ENCODE results near the gene ENPP5.

Gene ENPP5

GRCh38 chr6:46170357-46171289 is at the start of gene ENPP5:
Gene ENPP5, minus strand, starts transcription at chr6:46170980. Its CDS starts 2,718 bp downstream, at chr6:46168262.
- peak within 1 kb of the TSS; percentile 76 for H3K4me3 ChIP-seq (ENCODE audit: low read length)
- H3K36me3 ChIP-seq (ENCODE audit: control insufficient read depth, insufficient read depth, low read length), result no peaks in the 10 kb centered on the region
- peak within 1 kb of the TSS; percentile 67 for H3K9ac ChIP-seq (ENCODE audit: low read length)
- H3K4me1 ChIP-seq (ENCODE audit: control insufficient read depth, insufficient read depth, low read length), result peaks cover 8% of the 10 kb centered on the region
- no peaks in the 10 kb centered on the region for H3K27me3 ChIP-seq (ENCODE audit: control insufficient read depth, insufficient read depth, low read length)
- no peaks in the 10 kb centered on the region for H3K9me3 ChIP-seq (ENCODE audit: control insufficient read depth, low read length)

- H3K9ac ChIP-seq (ENCODE audit: low read length), result no peak overlapping the region
- no peaks in the 10 kb centered on the region for H3K36me3 ChIP-seq (ENCODE audit: control insufficient read depth, insufficient read depth, low read length)
- no peaks in the 10 kb centered on the region for H3K27me3 ChIP-seq (ENCODE audit: control insufficient read depth, insufficient read depth, low read length)
- no peaks in the 10 kb centered on the region for H3K4me1 ChIP-seq (ENCODE audit: control insufficient read depth, insufficient read depth, low read length)
- no peaks in the 10 kb centered on the region for H3K9me3 ChIP-seq (ENCODE audit: control insufficient read depth, low read length)
- no peak overlapping the region for H3K4me3 ChIP-seq (ENCODE audit: low read length)
These were observed 48.9 kb upstream of the ENPP5 start for GRCh38 chr6:46219661-46220060.

- H3K9ac ChIP-seq (ENCODE audit: low read length), result no peak overlapping the region
- no peaks in the 10 kb centered on the region for H3K4me1 ChIP-seq (ENCODE audit: control insufficient read depth, insufficient read depth, low read length)
- H3K36me3 ChIP-seq (ENCODE audit: control insufficient read depth, insufficient read depth, low read length), result no peaks in the 10 kb centered on the region
- no peaks in the 10 kb centered on the region for H3K27me3 ChIP-seq (ENCODE audit: control insufficient read depth, insufficient read depth, low read length)
- H3K9me3 ChIP-seq (ENCODE audit: control insufficient read depth, low read length), result no peaks in the 10 kb centered on the region
- H3K4me3 ChIP-seq (ENCODE audit: low read length), result no peak overlapping the region
These were observed 47.7 kb upstream of the ENPP5 start for GRCh38 chr6:46218457-46218856.

GRCh38 chr6:46217671-46218131 is 46.9 kb upstream of the ENPP5 start:
- Histone ChIP-seq H3K4me3 (ENCODE audit: low read length) (no peak overlapping the region), H3K4me1 (ENCODE audit: control insufficient read depth, insufficient read depth, low read length) (no peaks in the 10 kb centered on the region), H3K9me3 (ENCODE audit: control insufficient read depth, low read length) (no peaks in the 10 kb centered on the region), H3K27me3 (ENCODE audit: control insufficient read depth, insufficient read depth, low read length) (no peaks in the 10 kb centered on the region), H3K36me3 (ENCODE audit: control insufficient read depth, insufficient read depth, low read length) (no peaks in the 10 kb centered on the region), H3K9ac (ENCODE audit: low read length) (no peak overlapping the region)

GRCh38 chr6:46216879-46217278 is 46.1 kb upstream of the ENPP5 start:
- H3K4me1 ChIP-seq (ENCODE audit: control insufficient read depth, insufficient read depth, low read length), result no peaks in the 10 kb centered on the region
- H3K27me3 ChIP-seq (ENCODE audit: control insufficient read depth, insufficient read depth, low read length), result no peaks in the 10 kb centered on the region
- no peaks in the 10 kb centered on the region for H3K36me3 ChIP-seq (ENCODE audit: control insufficient read depth, insufficient read depth, low read length)
- H3K9ac ChIP-seq (ENCODE audit: low read length), result no peak overlapping the region
- no peaks in the 10 kb centered on the region for H3K9me3 ChIP-seq (ENCODE audit: control insufficient read depth, low read length)
- no peak overlapping the region for H3K4me3 ChIP-seq (ENCODE audit: low read length)

GRCh38 chr6:46215777-46216176 is 45.0 kb upstream of the ENPP5 start:
- Histone ChIP-seq H3K4me3 (ENCODE audit: low read length) (no peak overlapping the region), H3K36me3 (ENCODE audit: control insufficient read depth, insufficient read depth, low read length) (no peaks in the 10 kb centered on the region), H3K4me1 (ENCODE audit: control insufficient read depth, insufficient read depth, low read length) (no peaks in the 10 kb centered on the region), H3K27me3 (ENCODE audit: control insufficient read depth, insufficient read depth, low read length) (no peaks in the 10 kb centered on the region), H3K9me3 (ENCODE audit: control insufficient read depth, low read length) (no peaks in the 10 kb centered on the region), H3K9ac (ENCODE audit: low read length) (no peak overlapping the region)

- Histone ChIP-seq H3K4me3 (ENCODE audit: low read length) (no peak overlapping the region), H3K36me3 (ENCODE audit: control insufficient read depth, insufficient read depth, low read length) (no peaks in the 10 kb centered on the region), H3K9ac (ENCODE audit: low read length) (no peak overlapping the region), H3K9me3 (ENCODE audit: control insufficient read depth, low read length) (no peaks in the 10 kb centered on the region), H3K4me1 (ENCODE audit: control insufficient read depth, insufficient read depth, low read length) (no peaks in the 10 kb centered on the region), H3K27me3 (ENCODE audit: control insufficient read depth, insufficient read depth, low read length) (no peaks in the 10 kb centered on the region)
These were observed 44.4 kb upstream of the ENPP5 start for GRCh38 chr6:46215213-46215612.

GRCh38 chr6:46211917-46212316 is 41.1 kb upstream of the ENPP5 start:
- Histone ChIP-seq H3K9me3 (ENCODE audit: control insufficient read depth, low read length) (no peaks in the 10 kb centered on the region), H3K36me3 (ENCODE audit: control insufficient read depth, insufficient read depth, low read length) (no peaks in the 10 kb centered on the region), H3K4me3 (ENCODE audit: low read length) (no peak overlapping the region), H3K27me3 (ENCODE audit: control insufficient read depth, insufficient read depth, low read length) (no peaks in the 10 kb centered on the region), H3K9ac (ENCODE audit: low read length) (no peak overlapping the region), H3K4me1 (ENCODE audit: control insufficient read depth, insufficient read depth, low read length) (no peaks in the 10 kb centered on the region)

- Histone ChIP-seq H3K9me3 (ENCODE audit: control insufficient read depth, low read length) (no peaks in the 10 kb centered on the region), H3K4me1 (ENCODE audit: control insufficient read depth, insufficient read depth, low read length) (no peaks in the 10 kb centered on the region), H3K36me3 (ENCODE audit: control insufficient read depth, insufficient read depth, low read length) (no peaks in the 10 kb centered on the region), H3K9ac (ENCODE audit: low read length) (no peak overlapping the region), H3K4me3 (ENCODE audit: low read length) (no peak overlapping the region), H3K27me3 (ENCODE audit: control insufficient read depth, insufficient read depth, low read length) (no peaks in the 10 kb centered on the region)
These were observed 39.5 kb upstream of the ENPP5 start for GRCh38 chr6:46210294-46210693.

- Histone ChIP-seq H3K9me3 (ENCODE audit: control insufficient read depth, low read length) (no peaks in the 10 kb centered on the region), H3K4me3 (ENCODE audit: low read length) (no peak overlapping the region), H3K27me3 (ENCODE audit: control insufficient read depth, insufficient read depth, low read length) (no peaks in the 10 kb centered on the region)
These were observed 37.5 kb upstream of the ENPP5 start for GRCh38 chr6:46208303-46208702.

GRCh38 chr6:46207174-46207573 is 36.4 kb upstream of the ENPP5 start:
- Histone ChIP-seq H3K9ac (ENCODE audit: low read length) (no peak overlapping the region), H3K4me3 (ENCODE audit: low read length) (no peak overlapping the region), H3K4me1 (ENCODE audit: control insufficient read depth, insufficient read depth, low read length) (no peaks in the 10 kb centered on the region), H3K9me3 (ENCODE audit: control insufficient read depth, low read length) (no peaks in the 10 kb centered on the region), H3K27me3 (ENCODE audit: control insufficient read depth, insufficient read depth, low read length) (no peaks in the 10 kb centered on the region), H3K36me3 (ENCODE audit: control insufficient read depth, insufficient read depth, low read length) (no peaks in the 10 kb centered on the region)

More at GRCh38 chr6:46208303-46208702, 37.5 kb upstream of the ENPP5 start:
- Histone ChIP-seq H3K4me1 (ENCODE audit: control insufficient read depth, insufficient read depth, low read length) (no peaks in the 10 kb centered on the region), H3K36me3 (ENCODE audit: control insufficient read depth, insufficient read depth, low read length) (no peaks in the 10 kb centered on the region), H3K9ac (ENCODE audit: low read length) (no peak overlapping the region)

GRCh38 chr6:46204880-46205650 is 34.3 kb upstream of the ENPP5 start:
- Histone ChIP-seq H3K9ac (ENCODE audit: low read length) (no peak overlapping the region), H3K4me1 (ENCODE audit: control insufficient read depth, insufficient read depth, low read length) (no peaks in the 10 kb centered on the region), H3K36me3 (ENCODE audit: control insufficient read depth, insufficient read depth, low read length) (no peaks in the 10 kb centered on the region), H3K4me3 (ENCODE audit: low read length) (no peak overlapping the region), H3K9me3 (ENCODE audit: control insufficient read depth, low read length) (no peaks in the 10 kb centered on the region), H3K27me3 (ENCODE audit: control insufficient read depth, insufficient read depth, low read length) (no peaks in the 10 kb centered on the region)

Measured in mucosa of stomach (tissue), 1 donor.